ENCODE measurements around the gene KHK.

- TF ChIP-seq POLR2A (IDR thresholded peaks at IDR 0.05), result no peak
- no peak for TF ChIP-seq CTCF (IDR thresholded peaks at IDR 0.05)
Measured at GRCh38 chr2:27079233-27080139, 7.1 kb upstream of the KHK start.
